Neural cell (in vitro differentiated cells): ENCODE results near the gene CATSPER1. TPM values are rescaled to one million over a fixed set of nuclear protein-coding genes. Genes with fewer than 3 reads are reported as not detected.

Experiments used
- H2AFZ ChIP-seq: fragments of 200-600, 300-800 bp; sonication (generic), shearing (Covaris generic); 2 replicates; pipeline ENCODE4 v1.6.0; 2014; ENCODE audit warnings: low read depth, mild to moderate bottlenecking, antibody characterized with exemption, low read length, moderate library complexity
- H3F3A ChIP-seq: fragments of 200-600 bp; shearing (Covaris generic); 2 replicates; pipeline ENCODE4 v1.6.1; 2016; ENCODE audit warnings: mild to moderate bottlenecking, moderate library complexity, mixed read lengths, antibody characterized with exemption, low read length; ENCODE audit not compliant: insufficient read depth, poor library complexity, severe bottlenecking
- H3K27ac ChIP-seq: fragments of 200-600, 300-800 bp; sonication (generic), shearing (Covaris generic); 2 replicates; pipeline ENCODE4 v1.5.1; 2014; ENCODE audit warnings: mild to moderate bottlenecking, low read length, moderate library complexity
- H3K27me3 ChIP-seq: fragments of 300-800, 200-600 bp; sonication (generic), shearing (Covaris generic); 2 replicates; pipeline ENCODE4 v1.6.0; 2014; ENCODE audit warnings: mild to moderate bottlenecking, low read depth, low read length, moderate library complexity; ENCODE audit not compliant: insufficient read depth
- H3K36me3 ChIP-seq: fragments of 300-800, 200-600 bp; sonication (generic), shearing (Covaris generic); 2 replicates; pipeline ENCODE4 v1.5.1; 2014; ENCODE audit warnings: mild to moderate bottlenecking, antibody characterized with exemption, low read length, moderate library complexity; ENCODE audit not compliant: insufficient read depth
- H3K4me2 ChIP-seq: fragments of 300-800, 200-600 bp; sonication (generic), shearing (Covaris generic); 2 replicates; pipeline ENCODE4 v1.6.0; 2014; ENCODE audit warnings: mild to moderate bottlenecking, low read length
- H3K4me3 ChIP-seq: fragments of 300-800, 200-600 bp; sonication (generic), shearing (Covaris generic); 2 replicates; pipeline ENCODE4 v1.5.1; 2014; ENCODE audit warnings: mild to moderate bottlenecking, low read length, moderate library complexity
- H3K79me2 ChIP-seq: fragments of 200-600 bp; shearing (Covaris generic); replicated peaks from 2 replicates; pipeline ENCODE4 v1.6.0; 2014; ENCODE audit warnings: mild to moderate bottlenecking, low read length, moderate library complexity; ENCODE audit not compliant: insufficient read depth
- H3K9ac ChIP-seq: fragments of 300-800, 200-600 bp; sonication (generic), shearing (Covaris generic); 2 replicates; pipeline ENCODE4 v1.6.1; 2016; ENCODE audit warnings: mild to moderate bottlenecking, low read length, mixed read lengths
- H3K9me2 ChIP-seq: fragments of 200-600 bp; shearing (Covaris generic); 2 replicates; pipeline ENCODE4 v1.6.1; 2016; ENCODE audit warnings: mild to moderate bottlenecking, low read length, mixed read lengths; ENCODE audit not compliant: insufficient read depth
- H3K9me3 ChIP-seq: fragments of 200-600, 300-800 bp; sonication (generic), shearing (Covaris generic); 2 replicates; pipeline ENCODE4 v1.6.1; 2016; ENCODE audit warnings: mild to moderate bottlenecking, mixed run types, low read length, moderate library complexity, mixed read lengths
- H4K20me1 ChIP-seq: fragments of 200-600 bp; shearing (Covaris generic); 2 replicates; pipeline ENCODE4 v1.6.1; 2016; ENCODE audit warnings: mild to moderate bottlenecking, mixed run types; ENCODE audit not compliant: insufficient read depth
- EP300 ChIP-seq: fragments of 450-650 bp; conservative IDR thresholded peaks from 2 replicates; pipeline ENCODE4 v1.6.1; 2014; ENCODE audit warnings: antibody characterized with exemption, mild to moderate bottlenecking, moderate library complexity; ENCODE audit not compliant: poor library complexity, severe bottlenecking
- EZH2 ChIP-seq: fragments of 200-600, 300-800 bp; shearing (Covaris generic), sonication (generic); IDR thresholded peaks from 2 replicates; pipeline ENCODE4 v1.6.1; 2014; ENCODE audit warnings: antibody characterized with exemption, low read length, borderline replicate concordance, mild to moderate bottlenecking; ENCODE audit not compliant: insufficient read depth, poor library complexity, severe bottlenecking
- MXI1 ChIP-seq: fragments of 450-650 bp; conservative IDR thresholded peaks from 2 replicates; pipeline ENCODE4 v1.6.1; 2014; ENCODE audit warnings: antibody characterized with exemption, mild to moderate bottlenecking; ENCODE audit not compliant: poor library complexity, severe bottlenecking
- POLR2AphosphoS5 ChIP-seq: IDR thresholded peaks from 2 replicates; pipeline ENCODE4 v1.6.1; 2012
- RAD21 ChIP-seq: fragments of 450-650 bp; conservative IDR thresholded peaks from 2 replicates; pipeline ENCODE4 v1.6.1; 2014; ENCODE audit warnings: antibody characterized with exemption, mild to moderate bottlenecking, moderate library complexity
- SMC3 ChIP-seq: fragments of 450-650 bp; conservative IDR thresholded peaks from 2 replicates; pipeline ENCODE4 v1.6.1; 2014; ENCODE audit warnings: antibody characterized with exemption, mild to moderate bottlenecking, moderate library complexity; ENCODE audit not compliant: poor library complexity
- TAF1 ChIP-seq: IDR thresholded peaks from 2 replicates; pipeline ENCODE4 v1.6.1; 2012; ENCODE audit warnings: low read depth
- polyA plus RNA-seq: library from polyadenylated mRNA; depleted of rRNA; stranded (reverse); fragments of >200 nt; gene quantifications from 2 replicates; pipeline ENCODE4 v1.2.3, GENCODE V29; 2014
- TF ChIP-seq, protein P1 (sequence below): fragments of 450-650 bp; IDR thresholded peaks from 2 replicates; pipeline ENCODE4 v1.5.1; 2014; ENCODE audit warnings: antibody characterized with exemption, mild to moderate bottlenecking, moderate library complexity; ENCODE audit not compliant: poor library complexity, severe bottlenecking
- TF ChIP-seq, protein P2 (sequence below): IDR thresholded peaks from 2 replicates; pipeline ENCODE4 v1.6.1; 2012; ENCODE audit warnings: borderline replicate concordance

CATSPER1 gene
- polyA plus RNA-seq, 1 donor from 2014 or later: not detected

DNA sequence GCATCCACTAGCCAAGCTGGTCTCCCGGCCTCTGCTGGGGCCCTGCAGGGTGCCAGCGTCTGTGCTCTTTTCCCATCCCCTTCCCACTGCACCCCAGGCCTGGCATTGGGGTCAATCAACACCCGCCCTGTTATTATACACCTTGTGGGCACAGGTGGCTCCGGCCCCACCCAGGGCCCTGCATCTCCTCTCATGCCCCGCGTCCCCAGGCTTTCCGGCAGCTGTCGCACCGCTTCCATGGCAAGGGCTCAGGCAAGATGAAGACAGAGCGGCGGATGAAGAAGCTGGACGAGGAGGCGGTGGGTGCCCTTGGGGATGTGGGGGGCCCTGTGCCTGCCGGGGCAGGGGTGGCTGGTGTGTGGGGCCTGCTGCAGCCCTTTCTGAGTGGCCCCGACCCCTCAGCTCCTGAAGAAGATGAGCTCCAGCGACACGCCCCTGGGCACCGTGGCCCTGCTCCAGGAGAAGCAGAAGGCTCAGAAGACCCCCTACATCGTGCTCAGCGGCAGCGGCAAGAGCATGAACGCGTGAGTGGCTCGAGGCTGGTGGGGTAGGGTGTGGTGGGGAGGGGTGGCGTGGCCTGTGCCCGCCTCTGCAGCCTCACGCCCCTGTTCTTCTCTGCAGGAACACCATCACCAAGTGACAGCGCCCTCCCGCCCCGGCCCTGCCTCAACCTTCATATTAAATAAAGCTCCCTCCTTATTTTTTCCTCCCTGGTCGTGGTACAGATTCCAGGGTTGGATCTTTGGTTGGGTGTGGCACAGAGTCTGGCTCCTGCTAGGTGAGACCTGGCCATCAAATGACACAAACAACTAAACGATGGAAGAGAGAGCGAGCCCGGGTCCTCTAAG, 47.7 kb downstream of the CATSPER1 start:
- Histone ChIP-seq H3K27ac (no peak overlapping the region), H3K9me3 (no peaks in the 10 kb centered on the region), H3K9ac (no peak overlapping the region), H3K27me3 (no peaks in the 10 kb centered on the region), H3K4me3 (no peak overlapping the region), H2AFZ (no peak overlapping the region), H3K9me2 (no peaks in the 10 kb centered on the region), H4K20me1 (no peaks in the 10 kb centered on the region), H3K4me2 (no peak overlapping the region), H3F3A (no peaks in the 10 kb centered on the region), H3K79me2 (no peaks in the 10 kb centered on the region), H3K36me3 (no peaks in the 10 kb centered on the region)
- TF ChIP-seq POLR2AphosphoS5: no peak
- no peak for TF ChIP-seq EP300
- TF ChIP-seq, protein P1, sequence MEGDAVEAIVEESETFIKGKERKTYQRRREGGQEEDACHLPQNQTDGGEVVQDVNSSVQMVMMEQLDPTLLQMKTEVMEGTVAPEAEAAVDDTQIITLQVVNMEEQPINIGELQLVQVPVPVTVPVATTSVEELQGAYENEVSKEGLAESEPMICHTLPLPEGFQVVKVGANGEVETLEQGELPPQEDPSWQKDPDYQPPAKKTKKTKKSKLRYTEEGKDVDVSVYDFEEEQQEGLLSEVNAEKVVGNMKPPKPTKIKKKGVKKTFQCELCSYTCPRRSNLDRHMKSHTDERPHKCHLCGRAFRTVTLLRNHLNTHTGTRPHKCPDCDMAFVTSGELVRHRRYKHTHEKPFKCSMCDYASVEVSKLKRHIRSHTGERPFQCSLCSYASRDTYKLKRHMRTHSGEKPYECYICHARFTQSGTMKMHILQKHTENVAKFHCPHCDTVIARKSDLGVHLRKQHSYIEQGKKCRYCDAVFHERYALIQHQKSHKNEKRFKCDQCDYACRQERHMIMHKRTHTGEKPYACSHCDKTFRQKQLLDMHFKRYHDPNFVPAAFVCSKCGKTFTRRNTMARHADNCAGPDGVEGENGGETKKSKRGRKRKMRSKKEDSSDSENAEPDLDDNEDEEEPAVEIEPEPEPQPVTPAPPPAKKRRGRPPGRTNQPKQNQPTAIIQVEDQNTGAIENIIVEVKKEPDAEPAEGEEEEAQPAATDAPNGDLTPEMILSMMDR: no peak
- TF ChIP-seq TAF1: no peak

DNA sequence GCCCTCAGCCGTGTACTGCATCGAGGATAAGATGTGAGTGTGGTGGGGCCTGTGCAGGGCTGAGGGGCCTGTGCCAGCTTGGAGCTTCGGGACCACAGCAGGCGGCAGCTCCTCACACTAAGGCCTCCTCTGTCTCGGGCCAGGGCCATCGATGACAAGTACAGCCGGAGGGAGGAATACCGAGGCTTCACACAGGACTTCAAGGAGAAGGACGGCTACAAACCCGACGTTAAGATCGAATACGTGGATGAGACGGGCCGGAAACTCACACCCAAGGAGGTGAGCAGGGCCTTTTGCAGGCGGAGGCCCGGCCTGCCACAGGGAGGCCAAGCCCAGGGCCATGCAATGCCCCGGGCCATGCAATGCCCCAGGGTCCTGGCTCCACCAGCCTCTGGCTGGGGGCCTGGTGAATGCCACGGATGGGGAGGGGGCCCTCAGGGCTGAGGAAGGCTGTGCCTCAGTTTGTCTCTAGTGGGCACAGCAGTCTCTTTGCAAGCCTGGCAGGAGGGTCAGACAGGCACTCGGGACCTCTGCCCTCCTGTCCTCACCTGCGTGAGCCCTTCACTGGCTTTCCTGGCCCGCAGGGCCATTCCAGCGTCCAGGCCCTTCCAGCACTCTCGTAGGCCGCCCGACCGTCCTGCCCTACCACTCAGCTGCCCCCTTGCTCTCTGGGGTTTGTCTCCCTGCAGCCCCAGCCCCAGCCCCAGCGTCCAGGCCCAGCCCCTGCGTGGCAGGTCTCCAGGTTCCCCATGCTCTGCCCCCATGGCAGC, 48.5 kb downstream of the CATSPER1 start:
- Histone ChIP-seq H3K4me2 (no peak overlapping the region), H2AFZ (no peak overlapping the region), H3K27ac (no peak overlapping the region), H3K9me2 (no peaks in the 10 kb centered on the region), H3K4me3 (no peak overlapping the region), H3F3A (no peaks in the 10 kb centered on the region), H3K27me3 (no peaks in the 10 kb centered on the region), H3K36me3 (no peaks in the 10 kb centered on the region), H3K9ac (no peak overlapping the region), H3K79me2 (no peaks in the 10 kb centered on the region), H4K20me1 (no peaks in the 10 kb centered on the region), H3K9me3 (no peaks in the 10 kb centered on the region)
- TF ChIP-seq SMC3 (no peak), MXI1 (no peak), TAF1 (no peak), EP300 (no peak), EZH2 (no peak), RAD21 (no peak), POLR2AphosphoS5 (no peak)
- TF ChIP-seq, protein P1: no peak
- TF ChIP-seq, protein P2, sequence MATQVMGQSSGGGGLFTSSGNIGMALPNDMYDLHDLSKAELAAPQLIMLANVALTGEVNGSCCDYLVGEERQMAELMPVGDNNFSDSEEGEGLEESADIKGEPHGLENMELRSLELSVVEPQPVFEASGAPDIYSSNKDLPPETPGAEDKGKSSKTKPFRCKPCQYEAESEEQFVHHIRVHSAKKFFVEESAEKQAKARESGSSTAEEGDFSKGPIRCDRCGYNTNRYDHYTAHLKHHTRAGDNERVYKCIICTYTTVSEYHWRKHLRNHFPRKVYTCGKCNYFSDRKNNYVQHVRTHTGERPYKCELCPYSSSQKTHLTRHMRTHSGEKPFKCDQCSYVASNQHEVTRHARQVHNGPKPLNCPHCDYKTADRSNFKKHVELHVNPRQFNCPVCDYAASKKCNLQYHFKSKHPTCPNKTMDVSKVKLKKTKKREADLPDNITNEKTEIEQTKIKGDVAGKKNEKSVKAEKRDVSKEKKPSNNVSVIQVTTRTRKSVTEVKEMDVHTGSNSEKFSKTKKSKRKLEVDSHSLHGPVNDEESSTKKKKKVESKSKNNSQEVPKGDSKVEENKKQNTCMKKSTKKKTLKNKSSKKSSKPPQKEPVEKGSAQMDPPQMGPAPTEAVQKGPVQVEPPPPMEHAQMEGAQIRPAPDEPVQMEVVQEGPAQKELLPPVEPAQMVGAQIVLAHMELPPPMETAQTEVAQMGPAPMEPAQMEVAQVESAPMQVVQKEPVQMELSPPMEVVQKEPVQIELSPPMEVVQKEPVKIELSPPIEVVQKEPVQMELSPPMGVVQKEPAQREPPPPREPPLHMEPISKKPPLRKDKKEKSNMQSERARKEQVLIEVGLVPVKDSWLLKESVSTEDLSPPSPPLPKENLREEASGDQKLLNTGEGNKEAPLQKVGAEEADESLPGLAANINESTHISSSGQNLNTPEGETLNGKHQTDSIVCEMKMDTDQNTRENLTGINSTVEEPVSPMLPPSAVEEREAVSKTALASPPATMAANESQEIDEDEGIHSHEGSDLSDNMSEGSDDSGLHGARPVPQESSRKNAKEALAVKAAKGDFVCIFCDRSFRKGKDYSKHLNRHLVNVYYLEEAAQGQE: no peak
